Sigmoid colon (tissue), 7 donors: ENCODE measurements around the gene ASPHD1. TPM values are rescaled to one million over a fixed set of nuclear protein-coding genes. Genes with fewer than 3 reads are reported as not detected.

Experiments
- DNase-seq: peaks from one replicate; pipeline ENCODE4 v3.0.0-alpha.2; 2019
- H3K27ac ChIP-seq, 4 donors: fragments of 200-600 bp; sonication (generic); one replicate each; pipeline ENCODE4 v1.5.1; 2016 to 2019; ENCODE audit warnings: mild to moderate bottlenecking in 1 of 4
- H3K27me3 ChIP-seq, 3 donors: fragments of 200-600 bp; sonication (generic); one replicate each; pipeline ENCODE4 v1.5.1; 2019; ENCODE audit warnings: mild to moderate bottlenecking in 1 of 3
- H3K36me3 ChIP-seq, 4 donors: fragments of 200-600 bp; sonication (generic); one replicate each; pipeline ENCODE4 v1.5.1; 2016 to 2019
- H3K4me1 ChIP-seq, 4 donors: fragments of 200-600 bp; sonication (generic); one replicate each; pipeline ENCODE4 v1.5.1; 2017 to 2019
- H3K4me3 ChIP-seq, 4 donors: fragments of 200-600 bp; sonication (generic); one replicate each; pipeline ENCODE4 v1.5.1; 2017 to 2019; ENCODE audit warnings: mild to moderate bottlenecking in 2 of 4, moderate library complexity in 1 of 4
- H3K9me3 ChIP-seq, 4 donors: fragments of 200-600 bp in 3 of 4; sonication (generic) in 3 of 4; one replicate each; pipeline versions ENCODE4 v1.5.1 to v1.6.1; 2013 to 2019
- CTCF ChIP-seq, 4 experiments: fragments of 450-650 bp in 3 of 4; fragments of 200-600 bp in 1 of 4; IDR thresholded peaks; one replicate each; pipeline ENCODE4 v1.5.1; 2016 to 2019; ENCODE audit warnings: antibody characterized with exemption in 4 of 4, mild to moderate bottlenecking in 3 of 4, moderate library complexity in 2 of 4
- EP300 ChIP-seq, 4 donors: sonication (generic); formaldehyde crosslinking; IDR thresholded peaks; one replicate each; pipeline ENCODE4 v1.6.1; 2017; ENCODE audit warnings: antibody characterized with exemption in 4 of 4
- POLR2A ChIP-seq, 2 donors: fragments of 450-650 bp; IDR thresholded peaks; one replicate each; pipeline ENCODE4 v1.6.1; 2016; ENCODE audit warnings: antibody characterized with exemption in 2 of 2, mild to moderate bottlenecking in 2 of 2, moderate library complexity in 2 of 2
- POLR2AphosphoS5 ChIP-seq, 4 donors: sonication (generic); formaldehyde crosslinking; IDR thresholded peaks; one replicate each; pipeline ENCODE4 v1.6.1; 2017; ENCODE audit warnings: antibody characterized with exemption in 4 of 4
- WGBS, 2 donors: extraction: QIAGEN DNeasy Blood & Tissue Kit; methylation state at CpG; one replicate each; pipeline ENCODE4 v1.1.7; 2013; 5-methylcytosine and 5-hydroxymethylcytosine counted together
- intact Hi-C: fragments of 100-400 bp; cut with DNase I; formaldehyde crosslinking; loops from one replicate; pipeline ENCODE4 v1.15.1; 2023
- polyA plus RNA-seq, 3 donors: library from polyadenylated mRNA; stranded (reverse); fragments of 200-250 nt; gene quantifications; one replicate each; pipeline ENCODE4 v1.2.3, GENCODE V29; 2013
- total RNA-seq, 4 donors: library from RNA; depleted of rRNA; stranded (reverse); fragments of >200 nt; gene quantifications; one replicate each; pipeline ENCODE4 v1.1.0, GENCODE V29; 2016
- donor health status: healthy with polysubstance abuse.
- donor health status: Bipolar disorder and iron deficiency.
- donor health status: healthy.

Gene ASPHD1
- total and polyA plus RNA-seq, 7 donors, result 0.95 to 3.4 (median 2.3) TPM; not detected in 1

GRCh38 chr16:29920288-29921033 is 20.2 kb downstream of the ASPHD1 start:
- no peak for DNase-seq
- Histone ChIP-seq H3K36me3 (peaks cover 0 to 49% (median 13%) of the 10 kb centered on the region in 4 donors), H3K27me3 (no peaks in the 10 kb centered on the region), H3K9me3 (no peaks in the 10 kb centered on the region), H3K4me3 (no peak overlapping the region), H3K4me1 (peaks cover 0 to 14% (median 11%) of the 10 kb centered on the region in 4 donors), H3K27ac (no peak overlapping the region)
- intact Hi-C loops, result no loop called here
- TF ChIP-seq POLR2A (IDR thresholded peaks at IDR 0.05) (no peak), EP300 (IDR thresholded peaks at IDR 0.05) (no peak), CTCF (IDR thresholded peaks at IDR 0.05) (no peak), POLR2AphosphoS5 (IDR thresholded peaks at IDR 0.05) (no peak)
- 66 to 87% methylated on average over 6 of the region's 6 CpGs for WGBS, 2 donors

- peaks cover 0 to 16% (median 12%) of the 10 kb centered on the region in 4 donors for H3K4me1 ChIP-seq
- WGBS, 2 donors, result 75 to 89% methylated on average over 3 of the region's 3 CpGs
- H3K36me3 ChIP-seq, result peaks cover 0 to 49% (median 13%) of the 10 kb centered on the region in 4 donors
- DNase-seq, result no peak
- H3K9me3 ChIP-seq, result no peaks in the 10 kb centered on the region
- intact Hi-C loops, result no loop called here
- no peaks in the 10 kb centered on the region for H3K27me3 ChIP-seq
- TF ChIP-seq EP300 (IDR thresholded peaks at IDR 0.05) (no peak), POLR2AphosphoS5 (IDR thresholded peaks at IDR 0.05) (no peak), POLR2A (IDR thresholded peaks at IDR 0.05) (no peak), CTCF (IDR thresholded peaks at IDR 0.05) (no peak)
- H3K4me3 ChIP-seq, result no peak overlapping the region
- no peak overlapping the region for H3K27ac ChIP-seq
These were observed 20.7 kb downstream of the ASPHD1 start for GRCh38 chr16:29921034-29921385.

GRCh38 chr16:29922326-29922725 is 22.0 kb downstream of the ASPHD1 start:
- H3K27me3 ChIP-seq, result no peaks in the 10 kb centered on the region
- no peak overlapping the region for H3K4me3 ChIP-seq
- no peaks in the 10 kb centered on the region for H3K9me3 ChIP-seq
- TF ChIP-seq POLR2AphosphoS5 (IDR thresholded peaks at IDR 0.05) (no peak), EP300 (IDR thresholded peaks at IDR 0.05) (no peak), POLR2A (IDR thresholded peaks at IDR 0.05) (no peak), CTCF (IDR thresholded peaks at IDR 0.05) (no peak)
- H3K4me1 ChIP-seq, result peaks cover 0 to 23% (median 20%) of the 10 kb centered on the region in 4 donors
- no peak for DNase-seq
- H3K36me3 ChIP-seq, result peaks cover 0 to 49% (median 13%) of the 10 kb centered on the region in 4 donors
- intact Hi-C loops, result no loop called here
- no peak overlapping the region for H3K27ac ChIP-seq
- 96 to 98% methylated on average over 2 of the region's 2 CpGs for WGBS, 2 donors

- Histone ChIP-seq H3K9me3 (no peaks in the 10 kb centered on the region), H3K36me3 (peaks cover 0 to 49% (median 13%) of the 10 kb centered on the region in 4 donors), H3K4me3 (no peak overlapping the region), H3K4me1 (peaks cover 0 to 27% (median 22%) of the 10 kb centered on the region in 4 donors), H3K27me3 (no peaks in the 10 kb centered on the region), H3K27ac (no peak overlapping the region)
- 97 to 98% methylated on average over 12 of the region's 12 CpGs for WGBS, 2 donors
- intact Hi-C loops, result no loop called here
- DNase-seq, result peak; percentile 47
- TF ChIP-seq POLR2AphosphoS5 (IDR thresholded peaks at IDR 0.05) (no peak), EP300 (IDR thresholded peaks at IDR 0.05) (no peak), CTCF (IDR thresholded peaks at IDR 0.05) (no peak), POLR2A (IDR thresholded peaks at IDR 0.05) (no peak)
These were observed 22.8 kb downstream of the ASPHD1 start for GRCh38 chr16:29922986-29923501.
